Limb (tissue), 2 donors: ENCODE results near the gene SLCO1A2.

Experiments used
- DNase-seq, 2 donors: peaks; one replicate each; pipeline ENCODE4 v3.0.0-alpha.2; 2016; ENCODE audit errors: extremely low spot score in 2 of 2

The SLCO1A2 gene

GRCh38 chr12:21328578-21328977 is 6.1 kb downstream of the SLCO1A2 start:
- DNase-seq, result no peak

GRCh38 chr12:21324551-21324950 is 10.2 kb downstream of the SLCO1A2 start:
- DNase-seq, result no peak

- DNase-seq, result no peak
Observed at GRCh38 chr12:21323736-21324135, 11.0 kb downstream of the SLCO1A2 start.

GRCh38 chr12:21308785-21309184 is 25.9 kb downstream of the SLCO1A2 start:
- DNase-seq, result no peak

GRCh38 chr12:21305661-21306060 is 29.1 kb downstream of the SLCO1A2 start:
- no peak for DNase-seq

GRCh38 chr12:21300632-21301031 is 34.1 kb downstream of the SLCO1A2 start:
- DNase-seq, result no peak

GRCh38 chr12:21296751-21297406 is 37.8 kb downstream of the SLCO1A2 start:
- DNase-seq, result peak in 1 of 2 donors; percentile 13

GRCh38 chr12:21296348-21296747 is 38.4 kb downstream of the SLCO1A2 start:
- DNase-seq, result no peak

- no peak for DNase-seq
Observed at GRCh38 chr12:21294176-21294575, 40.5 kb downstream of the SLCO1A2 start.

- DNase-seq, result no peak
Observed at GRCh38 chr12:21292111-21292510, 42.6 kb downstream of the SLCO1A2 start.

GRCh38 chr12:21289698-21290097 is 45.0 kb downstream of the SLCO1A2 start:
- DNase-seq, result no peak

GRCh38 chr12:21276826-21277225 is 57.9 kb downstream of the SLCO1A2 start:
- DNase-seq, result no peak

- DNase-seq, result no peak
Observed at GRCh38 chr12:21265932-21266331, 68.8 kb downstream of the SLCO1A2 start.

- no peak for DNase-seq
Observed at GRCh38 chr12:21264232-21264631, 70.5 kb downstream of the SLCO1A2 start.

- no peak for DNase-seq
Observed at GRCh38 chr12:21257172-21257571, 77.5 kb downstream of the SLCO1A2 start.

GRCh38 chr12:21252070-21252469 is 82.6 kb downstream of the SLCO1A2 start:
- DNase-seq, result no peak

- no peak for DNase-seq
Observed at GRCh38 chr12:21248679-21249078, 86.0 kb downstream of the SLCO1A2 start.

GRCh38 chr12:21239866-21240265 is 94.9 kb downstream of the SLCO1A2 start:
- no peak for DNase-seq

- no peak for DNase-seq
Observed at GRCh38 chr12:21234395-21234794, 100.3 kb downstream of the SLCO1A2 start.

GRCh38 chr12:21223930-21224329 is 110.8 kb downstream of the SLCO1A2 start:
- DNase-seq, result no peak

- DNase-seq, result no peak
Observed at GRCh38 chr12:21221778-21222177, 112.9 kb downstream of the SLCO1A2 start.

GRCh38 chr12:21221072-21221471 is 113.6 kb downstream of the SLCO1A2 start:
- DNase-seq, result no peak

- no peak for DNase-seq
Observed at GRCh38 chr12:21220266-21220665, 114.5 kb downstream of the SLCO1A2 start.

- no peak for DNase-seq
Observed at GRCh38 chr12:21219206-21219605, 115.5 kb downstream of the SLCO1A2 start.
